Gastrocnemius medialis (tissue), 4 donors: ENCODE data around the gene ASIC1. TPM values are rescaled to one million over a fixed set of nuclear protein-coding genes. Genes with fewer than 3 reads are reported as not detected.

ENCODE experiments used
- ATAC-seq, 2 donors: fragments of 150-250 bp; one replicate each; pipeline ENCODE4 v1.9.1; 2016
- DNase-seq, 2 donors: peaks; one replicate each; pipeline ENCODE4 v3.0.0-alpha.2; 2019
- H3K27ac ChIP-seq, 4 donors: fragments of 200-600 bp; sonication (generic); 1 replicate in 1 of 4; 2 replicates in 3 of 4; pipeline ENCODE4 v1.5.1; 2016 to 2018; ENCODE audit warnings: mild to moderate bottlenecking in 2 of 4, moderate library complexity in 1 of 4
- H3K27me3 ChIP-seq, 3 donors: fragments of 200-600 bp; sonication (generic) in 2 of 3; 1 replicate in 1 of 3; 2 replicates in 2 of 3; pipeline versions ENCODE4 v1.5.1 to v1.6.0; 2016 to 2019; ENCODE audit warnings: mild to moderate bottlenecking in 1 of 3, moderate library complexity in 1 of 3
- H3K36me3 ChIP-seq, 2 donors: fragments of 200-600 bp; sonication (generic) in 1 of 2; one replicate each; pipeline ENCODE4 v1.5.1; 2017 to 2018
- H3K4me1 ChIP-seq, 2 donors: fragments of 200-600 bp; sonication (generic) in 1 of 2; one replicate each; pipeline ENCODE4 v1.5.1; 2016 to 2017; ENCODE audit warnings: mild to moderate bottlenecking in 2 of 2
- H3K4me3 ChIP-seq, 4 donors: fragments of 200-600 bp; sonication (generic) in 3 of 4; 1 replicate in 1 of 4; 2 replicates in 3 of 4; pipeline ENCODE4 v1.5.1; 2016 to 2019; ENCODE audit warnings: mild to moderate bottlenecking in 2 of 4
- H3K9me3 ChIP-seq, 3 donors: fragments of 200-600 bp; sonication (generic) in 2 of 3; 1 replicate in 1 of 3; 2 replicates in 2 of 3; pipeline ENCODE4 v1.5.1; 2016 to 2019
- CTCF ChIP-seq, 5 experiments: fragments of 450-650 bp in 3 of 5; fragments of 200-600 bp in 2 of 5; sonication (generic) in 2 of 5; IDR thresholded peaks in 4 of 5; conservative IDR thresholded peaks in 1 of 5; 1 replicate in 4 of 5; 2 replicates in 1 of 5; pipeline ENCODE4 v1.5.1; 2016 to 2019; ENCODE audit warnings: antibody characterized with exemption in 5 of 5, mild to moderate bottlenecking in 3 of 5, moderate library complexity in 3 of 5
- POLR2A ChIP-seq, 2 donors: fragments of 450-650 bp; IDR thresholded peaks; one replicate each; pipeline ENCODE4 v1.6.1; 2017; ENCODE audit warnings: antibody characterized with exemption in 2 of 2, mild to moderate bottlenecking in 2 of 2, moderate library complexity in 2 of 2
- in situ Hi-C, 4 donors: fragments of 200-750 bp; cut with MboI; loops; one replicate each; pipeline versions ENCODE4 v1.15.0 to v1.8.0; 2017; ENCODE audit warnings: low sequenced_read_pairs in 4 of 4
- intact Hi-C: fragments of 100-400 bp; cut with DNase I; formaldehyde crosslinking; loops from one replicate; pipeline ENCODE4 v1.15.1; 2023; ENCODE audit warnings: low total_unique reads
- total RNA-seq, 4 donors: library from RNA; depleted of rRNA; stranded (reverse); fragments of >200 nt; gene quantifications; one replicate each; pipeline versions ENCODE4 v1.1.0 to v1.2.3, GENCODE V29; 2016

ASIC1 gene
- total RNA-seq, 4 donors from 2014 or later, result 0.15 to 0.53 TPM; not detected in 2

GRCh38 chr12:50078281-50078680, 20.9 kb downstream of the ASIC1 start:
- Histone ChIP-seq H3K9me3 (no peaks in the 10 kb centered on the region), H3K27ac (no peak overlapping the region), H3K4me1 (peaks cover 0 to 3% of the 10 kb centered on the region in 2 donors), H3K36me3 (no peaks in the 10 kb centered on the region), H3K27me3 (no peaks in the 10 kb centered on the region), H3K4me3 (no peak overlapping the region)
- intact Hi-C loops (no loop called here), in situ Hi-C loops (loop anchor here (10.0 to 25.0 kb wide), 3 partner anchors 97 to 237 kb away; no protein-coding TSS in a partner anchor)
- no peak for DNase-seq
- TF ChIP-seq CTCF (IDR thresholded peaks at IDR 0.05 in 4 of 5, conservative IDR thresholded peaks at IDR 0.05 in 1 of 5) (no peak), POLR2A (IDR thresholded peaks at IDR 0.05) (no peak)
- no peak for ATAC-seq

GRCh38 chr12:50079771-50080170, 22.4 kb downstream of the ASIC1 start:
- ATAC-seq (no peak), DNase-seq (no peak)
- H3K27ac ChIP-seq, result no peak overlapping the region
- no peak overlapping the region for H3K4me3 ChIP-seq
- H3K9me3 ChIP-seq, result no peaks in the 10 kb centered on the region
- TF ChIP-seq POLR2A (IDR thresholded peaks at IDR 0.05) (no peak), CTCF (IDR thresholded peaks at IDR 0.05 in 4 of 5, conservative IDR thresholded peaks at IDR 0.05 in 1 of 5) (no peak)
- intact Hi-C loops (loop anchor here (10.0 kb wide), 1 partner anchor 235 kb away; no protein-coding TSS in a partner anchor), in situ Hi-C loops (loop anchor here (10.0 to 25.0 kb wide), 3 partner anchors 95 to 235 kb away; no protein-coding TSS in a partner anchor)
- H3K27me3 ChIP-seq, result no peaks in the 10 kb centered on the region
- H3K4me1 ChIP-seq, result peaks cover 3 to 4% of the 10 kb centered on the region in 2 donors
- H3K36me3 ChIP-seq, result no peaks in the 10 kb centered on the region

- H3K36me3 ChIP-seq, result no peaks in the 10 kb centered on the region
- intact Hi-C loops, result loop anchor here (10.0 kb wide), 1 partner anchor 234 kb away; no protein-coding TSS in a partner anchor
- peaks cover 8 to 9% of the 10 kb centered on the region in 2 donors for H3K4me1 ChIP-seq
- no peak for TF ChIP-seq CTCF (IDR thresholded peaks at IDR 0.05 in 4 of 5, conservative IDR thresholded peaks at IDR 0.05 in 1 of 5)
- TF ChIP-seq POLR2A (IDR thresholded peaks at IDR 0.05), result no peak
- no peaks in the 10 kb centered on the region for H3K9me3 ChIP-seq
- DNase-seq (no peak), ATAC-seq (no peak)
- in situ Hi-C loops, result loop anchor here in 2 of 4 donors (25.0 kb wide), 1 partner anchor 231 kb away; no protein-coding TSS in a partner anchor
- H3K27me3 ChIP-seq, result no peaks in the 10 kb centered on the region
- H3K4me3 ChIP-seq, result no peak overlapping the region
- H3K27ac ChIP-seq, result no peak overlapping the region
These were observed 23.9 kb downstream of the ASIC1 start for GRCh38 chr12:50081096-50081808.

- intact Hi-C loops, result loop anchor here (10.0 kb wide), 1 partner anchor 232 kb away; no protein-coding TSS in a partner anchor
- in situ Hi-C loops, result loop anchor here in 2 of 4 donors (25.0 kb wide), 1 partner anchor 230 kb away; no protein-coding TSS in a partner anchor
These were observed 25.2 kb downstream of the ASIC1 start for GRCh38 chr12:50082644-50083043.

More at GRCh38 chr12:50082644-50083043, 25.2 kb downstream of the ASIC1 start:
- Histone ChIP-seq H3K4me3 (no peak overlapping the region), H3K36me3 (peaks cover 0 to 13% of the 10 kb centered on the region in 2 donors), H3K27me3 (no peaks in the 10 kb centered on the region), H3K9me3 (no peaks in the 10 kb centered on the region), H3K4me1 (peaks cover 9 to 11% of the 10 kb centered on the region in 2 donors), H3K27ac (peak overlapping the region in 1 of 4 donors; percentile 27)
- DNase-seq (no peak), ATAC-seq (no peak)
- no peak for TF ChIP-seq POLR2A (IDR thresholded peaks at IDR 0.05)
- no peak for TF ChIP-seq CTCF (IDR thresholded peaks at IDR 0.05 in 4 of 5, conservative IDR thresholded peaks at IDR 0.05 in 1 of 5)
